BLaER1 treated with 17β-estradiol and CSF1 and Interleukin-3, amounts not matched to agents 10 nM and 100 nM (cell line): ENCODE measurements around the gene GALR2.
"Not testable (repeated sequence)": the region's sequence is repeated elsewhere in the genome, so short reads cannot be mapped to it uniquely, and the experiment has no call there.

Source experiments
- H3K27ac ChIP-seq, 11 experiments: shearing (Covaris generic); formaldehyde crosslinking; 2 replicates each; pipeline ENCODE4 v1.8.1; 2022
- H3K27me3 ChIP-seq, 11 experiments: shearing (Covaris generic); formaldehyde crosslinking; 2 replicates each; pipeline ENCODE4 v1.8.1; 2022
- H3K36me3 ChIP-seq, 11 experiments: shearing (Covaris generic); formaldehyde crosslinking; 2 replicates each; pipeline ENCODE4 v1.8.1; 2022
- H3K4me1 ChIP-seq, 10 experiments: shearing (Covaris generic); formaldehyde crosslinking; 2 replicates each; pipeline ENCODE4 v1.8.1; 2022
- H3K4me2 ChIP-seq, 11 experiments: shearing (Covaris generic); formaldehyde crosslinking; 2 replicates each; pipeline ENCODE4 v1.8.1; 2022
- H3K4me3 ChIP-seq, 10 experiments: shearing (Covaris generic); formaldehyde crosslinking; 2 replicates each; pipeline ENCODE4 v1.8.1; 2022
- H3K9ac ChIP-seq, 11 experiments: shearing (Covaris generic); formaldehyde crosslinking; 2 replicates each; pipeline ENCODE4 v1.8.1; 2022
- H3K9me3 ChIP-seq, 11 experiments: shearing (Covaris generic); formaldehyde crosslinking; replicated peaks in 1 of 11; 2 replicates each; pipeline ENCODE4 v1.8.1; 2022
- H4K20me1 ChIP-seq, 11 experiments: shearing (Covaris generic); formaldehyde crosslinking; 2 replicates each; pipeline ENCODE4 v1.8.1; 2022
- Cebpa-rat ChIP-seq, 11 experiments: shearing (Covaris generic); IDR thresholded peaks; 2 replicates each; pipeline ENCODE4 v1.8.1; 2022

Gene GALR2

GRCh38 chr17:76076146-76076764, 1.7 kb downstream of the GALR2 start:
- H3K9ac ChIP-seq: peak overlapping the region in 1 of 11 experiments; percentile 45; a peak in 2 of 22 replicates
- no peak overlapping the region for H3K27ac ChIP-seq
- H3K4me2 ChIP-seq: peak overlapping the region; percentile 72 to 94 (median 89)
- H3K4me1 ChIP-seq: peaks cover 65 to 78% (median 73%) of the 10 kb centered on the region in 10 experiments
- H3K36me3 ChIP-seq: no peaks in the 10 kb centered on the region
- no peaks in the 10 kb centered on the region for H3K9me3 ChIP-seq
- peaks cover 0 to 67% (median 18%) of the 10 kb centered on the region in 11 experiments; a peak in 17 of 22 replicates for H4K20me1 ChIP-seq
- peak overlapping the region; percentile 25 to 64 (median 45); a peak in 19 of 20 replicates for H3K4me3 ChIP-seq
- no peak for TF ChIP-seq Cebpa-rat (IDR thresholded peaks at IDR 0.05)
- peaks cover 69 to 80% (median 75%) of the 10 kb centered on the region in 11 experiments for H3K27me3 ChIP-seq

DNA sequence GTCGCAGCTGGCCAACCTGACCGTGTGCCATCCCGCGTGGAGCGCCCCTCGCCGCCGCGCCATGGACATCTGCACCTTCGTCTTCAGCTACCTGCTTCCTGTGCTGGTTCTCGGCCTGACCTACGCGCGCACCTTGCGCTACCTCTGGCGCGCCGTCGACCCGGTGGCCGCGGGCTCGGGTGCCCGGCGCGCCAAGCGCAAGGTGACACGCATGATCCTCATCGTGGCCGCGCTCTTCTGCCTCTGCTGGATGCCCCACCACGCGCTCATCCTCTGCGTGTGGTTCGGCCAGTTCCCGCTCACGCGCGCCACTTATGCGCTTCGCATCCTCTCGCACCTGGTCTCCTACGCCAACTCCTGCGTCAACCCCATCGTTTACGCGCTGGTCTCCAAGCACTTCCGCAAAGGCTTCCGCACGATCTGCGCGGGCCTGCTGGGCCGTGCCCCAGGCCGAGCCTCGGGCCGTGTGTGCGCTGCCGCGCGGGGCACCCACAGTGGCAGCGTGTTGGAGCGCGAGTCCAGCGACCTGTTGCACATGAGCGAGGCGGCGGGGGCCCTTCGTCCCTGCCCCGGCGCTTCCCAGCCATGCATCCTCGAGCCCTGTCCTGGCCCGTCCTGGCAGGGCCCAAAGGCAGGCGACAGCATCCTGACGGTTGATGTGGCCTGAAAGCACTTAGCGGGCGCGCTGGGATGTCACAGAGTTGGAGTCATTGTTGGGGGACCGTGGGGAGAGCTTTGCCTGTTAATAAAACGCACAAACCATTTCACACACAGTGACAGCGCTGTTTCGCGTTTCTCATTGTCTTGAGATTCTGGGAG, 2.4 kb downstream of the GALR2 start:
- H3K4me3 ChIP-seq: peak overlapping the region; percentile 25 to 64 (median 45); a peak in 19 of 20 replicates
- peak overlapping the region; percentile 72 to 94 (median 89) for H3K4me2 ChIP-seq
- TF ChIP-seq Cebpa-rat (IDR thresholded peaks at IDR 0.05): no peak
- peaks cover 69 to 80% (median 75%) of the 10 kb centered on the region in 11 experiments for H3K27me3 ChIP-seq
- no peaks in the 10 kb centered on the region for H3K9me3 ChIP-seq
- peaks cover 0 to 70% (median 19%) of the 10 kb centered on the region in 11 experiments; a peak in 15 of 22 replicates for H4K20me1 ChIP-seq
- peaks cover 60 to 74% (median 69%) of the 10 kb centered on the region in 10 experiments for H3K4me1 ChIP-seq
- peak overlapping the region in 7 of 11 experiments; percentile 1 to 45 (median 24); a peak in 9 of 22 replicates for H3K9ac ChIP-seq
- peaks cover 0 to 6% (median under 1%) of the 10 kb centered on the region in 11 experiments; a peak in 6 of 22 replicates for H3K36me3 ChIP-seq
- H3K27ac ChIP-seq: no peak overlapping the region

GRCh38 chr17:76077584-76078110, 3.1 kb downstream of the GALR2 start:
- Histone ChIP-seq H3K27me3 (peaks cover 69 to 80% (median 75%) of the 10 kb centered on the region in 11 experiments), H3K4me2 (peak overlapping the region; percentile 72 to 94 (median 89)), H3K4me1 (peaks cover 60 to 72% (median 68%) of the 10 kb centered on the region in 10 experiments)

DNA sequence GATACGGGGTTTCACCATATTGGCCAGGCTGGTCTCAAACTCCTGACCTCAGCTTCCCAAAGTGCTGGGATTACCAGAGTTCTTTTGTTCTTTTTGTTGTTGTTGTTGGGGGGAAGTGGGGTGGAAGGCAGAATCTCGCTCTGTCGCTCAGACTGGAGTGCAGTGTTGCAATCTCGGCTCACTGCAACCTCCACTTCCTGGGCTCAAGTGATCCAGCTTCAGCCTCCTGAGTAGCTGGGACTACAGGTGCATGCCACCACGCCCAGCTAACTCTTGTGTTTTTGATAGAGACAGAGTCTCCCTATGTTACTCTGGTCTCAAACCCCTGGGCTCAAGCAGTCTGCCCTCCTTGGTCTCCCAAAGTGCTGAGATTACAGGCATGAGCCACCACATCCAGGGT, 3.8 kb downstream of the GALR2 start:
- H3K9me3 ChIP-seq, H3K4me3 ChIP-seq, H3K27ac ChIP-seq, H3K9ac ChIP-seq: not testable (repeated sequence)
- Histone ChIP-seq H4K20me1 (peaks cover 0 to 83% (median 29%) of the 10 kb centered on the region in 11 experiments; a peak in 15 of 22 replicates), H3K36me3 (peaks cover 9 to 20% (median 14%) of the 10 kb centered on the region in 11 experiments; a peak in 20 of 22 replicates), H3K4me2 (peak overlapping the region; percentile 20 to 94 (median 88); a peak in 19 of 22 replicates), H3K27me3 (peaks cover 68 to 78% (median 74%) of the 10 kb centered on the region in 11 experiments), H3K4me1 (peaks cover 56 to 66% (median 64%) of the 10 kb centered on the region in 10 experiments)
- peak in 4 of 11 experiments; percentile 32 to 64 (median 54); a peak in 5 of 22 replicates for TF ChIP-seq Cebpa-rat (IDR thresholded peaks at IDR 0.05)

More at GRCh38 chr17:76077584-76078110, 3.1 kb downstream of the GALR2 start:
- Histone ChIP-seq H4K20me1 (peaks cover 0 to 76% (median 22%) of the 10 kb centered on the region in 11 experiments; a peak in 15 of 22 replicates), H3K4me3 (peak overlapping the region in 3 of 10 experiments; percentile 44 to 47 (median 46); a peak in 5 of 20 replicates), H3K36me3 (peaks cover 3 to 13% (median 7%) of the 10 kb centered on the region in 11 experiments; a peak in 15 of 22 replicates), H3K9me3 (no peaks in the 10 kb centered on the region), H3K27ac (no peak overlapping the region), H3K9ac (peak overlapping the region in 6 of 11 experiments; percentile 1 to 45 (median 20); a peak in 4 of 22 replicates)
- no peak for TF ChIP-seq Cebpa-rat (IDR thresholded peaks at IDR 0.05)

DNA sequence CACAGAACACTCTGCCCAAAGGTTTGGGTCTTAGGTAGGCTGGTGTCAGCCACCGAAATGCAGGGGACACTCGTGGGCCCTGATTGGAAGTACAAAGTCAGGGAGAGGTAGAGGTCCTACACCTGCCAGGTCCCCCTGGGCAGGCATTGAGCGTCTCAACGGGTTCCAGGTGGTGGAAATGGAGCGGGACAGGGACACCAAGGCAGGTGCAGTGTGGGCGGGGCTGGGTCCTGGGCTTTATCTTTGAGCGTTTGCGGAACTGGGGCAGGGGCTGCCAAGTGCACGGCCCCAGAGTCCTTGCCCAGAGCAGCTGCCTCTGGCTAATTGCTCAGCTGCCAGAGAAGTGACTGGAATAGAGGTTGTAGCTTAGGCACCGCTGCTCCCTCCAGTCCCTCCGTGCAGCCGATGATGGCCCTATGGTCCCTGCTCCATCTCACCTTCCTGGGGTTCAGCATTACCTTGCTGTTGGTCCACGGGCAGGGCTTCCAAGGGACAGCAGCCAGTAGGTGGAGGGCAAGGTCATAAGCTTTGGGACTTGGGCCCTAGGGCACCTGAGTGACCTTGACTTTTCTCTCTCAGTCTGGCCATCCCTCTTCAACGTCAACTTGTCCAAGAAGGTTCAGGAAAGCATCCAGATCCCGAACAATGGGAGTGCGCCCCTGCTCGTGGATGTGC, 4.4 kb downstream of the GALR2 start, which contains the start of gene ZACN:
TSS of gene ZACN (plus strand) at position 323 of the 675 bp plus-strand sequence. CDS start at position 406, 83 bp downstream.
- Histone ChIP-seq H3K4me3 (no peak within 1 kb of the TSS), H3K27ac (no peak within 1 kb of the TSS), H3K4me1 (peaks cover 56 to 66% (median 64%) of the 10 kb centered on the region in 10 experiments), H3K4me2 (peak within 1 kb of the TSS; percentile 72 to 94 (median 88)), H3K27me3 (peaks cover 61 to 72% (median 67%) of the 10 kb centered on the region in 11 experiments), H3K36me3 (peaks cover 14 to 26% (median 21%) of the 10 kb centered on the region in 11 experiments), H3K9ac (peak within 1 kb of the TSS in 3 of 11 experiments; percentile 34 to 47 (median 45); a peak in 3 of 22 replicates), H4K20me1 (peaks cover 0 to 90% (median 32%) of the 10 kb centered on the region in 11 experiments; a peak in 15 of 22 replicates), H3K9me3 (no peaks in the 10 kb centered on the region)
- TF ChIP-seq Cebpa-rat (IDR thresholded peaks at IDR 0.05): no peak

- H3K27me3 ChIP-seq: peaks cover 56 to 67% (median 62%) of the 10 kb centered on the region in 11 experiments
- no peak for TF ChIP-seq Cebpa-rat (IDR thresholded peaks at IDR 0.05)
- H3K36me3 ChIP-seq: peaks cover 20 to 32% (median 26%) of the 10 kb centered on the region in 11 experiments
- H3K4me2 ChIP-seq: peak overlapping the region; percentile 67 to 94 (median 88)
- H3K4me3 ChIP-seq: no peak overlapping the region
- no peaks in the 10 kb centered on the region for H3K9me3 ChIP-seq
- H3K4me1 ChIP-seq: peaks cover 56 to 65% (median 64%) of the 10 kb centered on the region in 10 experiments
- peak overlapping the region in 3 of 11 experiments; percentile 34 to 47 (median 45); a peak in 2 of 22 replicates for H3K9ac ChIP-seq
- H3K27ac ChIP-seq: no peak overlapping the region
- peaks cover 0 to 94% (median 32%) of the 10 kb centered on the region in 11 experiments; a peak in 15 of 22 replicates for H4K20me1 ChIP-seq
These were observed 5.0 kb downstream of the GALR2 start for GRCh38 chr17:76079535-76079955.

DNA sequence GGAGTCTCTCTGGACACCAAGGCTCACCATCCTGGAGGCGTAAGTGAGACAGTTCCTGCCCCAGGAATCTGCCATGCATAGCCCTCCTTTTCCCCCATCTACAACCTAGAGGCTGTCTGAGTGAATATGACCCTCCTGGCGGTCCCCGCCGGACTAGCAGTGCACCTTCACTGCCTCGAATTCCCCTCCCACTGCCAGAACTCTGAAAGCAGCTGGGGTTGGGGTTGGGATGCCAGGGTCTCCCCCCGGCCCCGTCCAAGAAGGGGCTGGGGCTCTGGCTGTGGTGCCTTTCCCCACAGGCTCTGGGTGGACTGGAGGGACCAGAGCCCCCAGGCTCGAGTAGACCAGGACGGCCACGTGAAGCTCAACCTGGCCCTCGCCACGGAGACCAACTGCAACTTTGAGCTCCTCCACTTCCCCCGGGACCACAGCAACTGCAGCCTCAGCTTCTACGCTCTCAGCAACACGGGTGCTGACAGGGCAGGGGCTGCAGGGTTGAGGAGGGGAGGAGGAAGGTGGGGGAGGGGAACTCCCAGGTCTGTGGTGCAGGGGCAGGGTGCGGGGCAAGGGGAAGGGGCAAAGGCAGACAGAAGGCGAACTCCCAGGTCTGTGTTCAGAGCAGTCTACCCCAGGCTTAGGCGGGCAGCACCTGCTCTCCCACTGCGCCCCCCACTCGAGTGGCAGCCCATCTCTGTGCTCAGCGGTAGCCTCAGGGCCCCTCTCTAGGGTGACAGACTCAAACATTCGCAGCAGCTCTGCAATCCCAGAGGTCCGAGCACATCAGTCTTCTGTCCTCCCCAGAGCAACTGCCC, 5.6 kb downstream of the GALR2 start:
- Histone ChIP-seq H3K9me3 (no peaks in the 10 kb centered on the region), H3K36me3 (peaks cover 26 to 38% (median 32%) of the 10 kb centered on the region in 11 experiments), H3K27ac (no peak overlapping the region), H3K27me3 (peaks cover 50 to 60% (median 56%) of the 10 kb centered on the region in 11 experiments), H3K4me3 (no peak overlapping the region), H3K4me1 (peaks cover 55 to 61% (median 58%) of the 10 kb centered on the region in 10 experiments), H4K20me1 (peaks cover 0 to 93% (median 32%) of the 10 kb centered on the region in 11 experiments; a peak in 15 of 22 replicates), H3K9ac (peak overlapping the region in 5 of 11 experiments; percentile 12 to 47 (median 37); a peak in 3 of 22 replicates), H3K4me2 (peak overlapping the region; percentile 67 to 94 (median 88))
- no peak for TF ChIP-seq Cebpa-rat (IDR thresholded peaks at IDR 0.05)
